H1 (cell line): ENCODE results near the gene NT5M. TPM values are rescaled to one million over a fixed set of nuclear protein-coding genes. Genes with fewer than 3 reads are reported as not detected.

ENCODE experiments used
- CTCF ChIA-PET: fragments of 300-600 bp; sonication (Branson Sonifier 250); formaldehyde crosslinking; loops from one replicate; lab custom pipeline; 2021; ENCODE audit not compliant: partially characterized antibody; lab: Charles Lee
- POLR2A ChIA-PET: fragments of 300-600 bp; sonication (Branson Sonifier 250); formaldehyde crosslinking; loops from one replicate; lab custom pipeline; 2021; ENCODE audit warnings: inconsistent platforms; ENCODE audit not compliant: partially characterized antibody; lab: Charles Lee
- DNase-seq, 2 experiments: peaks; one replicate each; pipeline versions ENCODE4 v3.0.0 to v3.0.0-alpha.2; 2010 to 2022; ENCODE audit warnings: low spot score in 2 of 2, low read depth in 1 of 2, mixed read lengths in 1 of 2
- FAIRE-seq: peaks from 2 replicates; lab custom pipeline; 2011; peaks lifted over from hg19 to GRCh38; lab: Jason Lieb, UNC
- H2AFZ ChIP-seq: 2 replicates; pipeline ENCODE4 v1.8.1; 2012; ENCODE audit warnings: low read length, inconsistent platforms
- H2AK5ac ChIP-seq: 2 replicates; pipeline ENCODE4 v1.6.1; 2013; ENCODE audit warnings: low read depth, low read length
- H2BK120ac ChIP-seq: replicated peaks from 2 replicates; pipeline ENCODE3; 2013; ENCODE audit warnings: low read depth, low read length, inconsistent platforms
- H2BK12ac ChIP-seq: 2 replicates; pipeline ENCODE4 v1.6.1; 2013; ENCODE audit warnings: low read depth, low read length
- H2BK15ac ChIP-seq: 2 replicates; pipeline ENCODE4 v1.6.1; 2013; ENCODE audit warnings: low read length
- H2BK20ac ChIP-seq: 2 replicates; pipeline ENCODE4 v1.6.1; 2013; ENCODE audit warnings: low read length
- H2BK5ac ChIP-seq: 2 replicates; pipeline ENCODE4 v1.6.1; 2013; ENCODE audit warnings: low read depth, low read length
- H3K14ac ChIP-seq: 2 replicates; pipeline ENCODE4 v1.6.1; 2013; ENCODE audit warnings: inconsistent platforms; ENCODE audit not compliant: insufficient read length
- H3K18ac ChIP-seq: 2 replicates; pipeline ENCODE4 v1.6.1; 2013; ENCODE audit warnings: low read length; ENCODE audit errors: extremely low read depth
- H3K23ac ChIP-seq: 2 replicates; pipeline ENCODE4 v1.6.1; 2013; ENCODE audit warnings: inconsistent platforms; ENCODE audit not compliant: insufficient read length
- H3K23me2 ChIP-seq: 2 replicates; pipeline ENCODE4 v1.6.1; 2013; ENCODE audit warnings: low read depth, low read length
- H3K27ac ChIP-seq: 2 replicates; pipeline ENCODE4 v1.6.1; 2011; ENCODE audit warnings: low read depth, low read length, inconsistent platforms
- H3K27me3 ChIP-seq, 4 experiments: replicated peaks in 1 of 4; 1 replicate in 1 of 4; 2 replicates in 3 of 4; pipeline versions ENCODE4 v1.6.1 to v1.8.1; 2011 to 2013; ENCODE audit warnings: low read length in 3 of 4, mild to moderate bottlenecking in 3 of 4, inconsistent platforms in 2 of 4, mixed read lengths in 2 of 4, moderate library complexity in 1 of 4; ENCODE audit not compliant: control insufficient read depth in 3 of 4, insufficient read depth in 3 of 4; ENCODE audit errors: extremely low read depth in 1 of 4
- H3K36me3 ChIP-seq, 4 experiments: 2 replicates each; pipeline versions ENCODE4 v1.6.1 to v1.8.1; 2011 to 2013; ENCODE audit warnings: mild to moderate bottlenecking in 4 of 4, low read length in 3 of 4, moderate library complexity in 2 of 4, control low read depth in 1 of 4, inconsistent platforms in 1 of 4; ENCODE audit not compliant: insufficient read depth in 4 of 4, control insufficient read depth in 2 of 4
- H3K4ac ChIP-seq: replicated peaks from 2 replicates; pipeline ENCODE3; 2013; ENCODE audit warnings: low read length, low read depth, mixed read lengths, inconsistent platforms; ENCODE audit not compliant: insufficient read length
- H3K4me1 ChIP-seq, 4 experiments: replicated peaks in 1 of 4; 1 replicate in 1 of 4; 2 replicates in 3 of 4; pipeline versions ENCODE4 v1.6.1 to v1.8.1; 2011 to 2013; ENCODE audit warnings: low read length in 3 of 4, inconsistent platforms in 2 of 4, mixed read lengths in 1 of 4; ENCODE audit not compliant: insufficient read depth in 4 of 4, control insufficient read depth in 3 of 4
- H3K4me2 ChIP-seq, 2 experiments: 2 replicates each; pipeline versions ENCODE4 v1.6.1 to v1.8.1; 2011 to 2013; ENCODE audit warnings: low read depth in 2 of 2, low read length in 2 of 2, control low read depth in 1 of 2, inconsistent platforms in 1 of 2, mild to moderate bottlenecking in 1 of 2; ENCODE audit not compliant: insufficient read depth in 1 of 2
- H3K4me3 ChIP-seq, 4 experiments: fragments of 200-600, 300-600 bp in 1 of 4; sonication (generic), shearing (Covaris generic), sonication (Bioruptor Twin) in 1 of 4; 2 replicates each; pipeline versions ENCODE4 v1.5.1 to v1.8.1; 2011 to 2016; ENCODE audit warnings: low read length in 4 of 4, low read depth in 3 of 4, control low read depth in 2 of 4, inconsistent platforms in 2 of 4, mild to moderate bottlenecking in 2 of 4, mixed read lengths in 1 of 4, moderate library complexity in 1 of 4; ENCODE audit not compliant: insufficient read depth in 2 of 4; ENCODE audit errors: extremely low read depth in 1 of 4
- H3K56ac ChIP-seq: replicated peaks from 2 replicates; pipeline ENCODE3; 2013; ENCODE audit warnings: low read depth, mild to moderate bottlenecking, mixed read lengths, low read length, inconsistent platforms; ENCODE audit not compliant: insufficient read length
- H3K79me1 ChIP-seq: 2 replicates; pipeline ENCODE4 v1.6.1; 2013; ENCODE audit warnings: low read depth, low read length, control low read depth
- H3K79me2 ChIP-seq, 2 experiments: 2 replicates each; pipeline versions ENCODE4 v1.6.1 to v1.8.1; 2012 to 2013; ENCODE audit warnings: low read length in 2 of 2, mild to moderate bottlenecking in 2 of 2, inconsistent platforms in 1 of 2; ENCODE audit not compliant: insufficient read depth in 2 of 2, control insufficient read depth in 1 of 2
- H3K9ac ChIP-seq, 4 experiments: replicated peaks in 1 of 4; 1 replicate in 1 of 4; 2 replicates in 3 of 4; pipeline versions ENCODE4 v1.6.1 to v1.8.1; 2011 to 2013; ENCODE audit warnings: low read depth in 3 of 4, low read length in 3 of 4, control low read depth in 2 of 4, mild to moderate bottlenecking in 2 of 4, moderate library complexity in 2 of 4, inconsistent platforms in 1 of 4; ENCODE audit errors: extremely low read depth in 1 of 4
- H3K9me3 ChIP-seq, 2 experiments: 2 replicates each; pipeline versions ENCODE4 v1.6.1 to v1.8.1; 2012 to 2013; ENCODE audit warnings: mild to moderate bottlenecking in 2 of 2, moderate library complexity in 2 of 2, control low read depth in 1 of 2, inconsistent platforms in 1 of 2, low read depth in 1 of 2, low read length in 1 of 2, mixed read lengths in 1 of 2; ENCODE audit not compliant: insufficient read depth in 2 of 2
- H4K20me1 ChIP-seq, 2 experiments: replicated peaks in 1 of 2; 2 replicates each; pipeline versions ENCODE3 to v1.8.1; 2011 to 2013; ENCODE audit warnings: inconsistent platforms in 2 of 2, low read length in 2 of 2, mild to moderate bottlenecking in 1 of 2; ENCODE audit not compliant: insufficient read depth in 2 of 2, control insufficient read depth in 1 of 2
- H4K5ac ChIP-seq: 2 replicates; pipeline ENCODE4 v1.6.1; 2013; ENCODE audit warnings: low read length, low read depth, mixed read lengths, inconsistent platforms; ENCODE audit not compliant: insufficient read length
- H4K8ac ChIP-seq: 2 replicates; pipeline ENCODE4 v1.8.0; 2013; ENCODE audit warnings: mild to moderate bottlenecking, moderate library complexity, low read length, inconsistent platforms; ENCODE audit not compliant: insufficient read depth; ENCODE audit errors: extremely low read depth
- H4K91ac ChIP-seq: replicated peaks from 2 replicates; pipeline ENCODE3; 2013; ENCODE audit warnings: low read length, mixed read lengths, inconsistent platforms; ENCODE audit not compliant: insufficient read length
- CEBPB ChIP-seq: IDR thresholded peaks from 2 replicates; pipeline ENCODE4 v1.6.1; 2012; ENCODE audit warnings: low read depth, low read length
- SP1 ChIP-seq: IDR thresholded peaks from 2 replicates; pipeline ENCODE4 v1.6.1; 2011; ENCODE audit warnings: low read depth, low read length
- WGBS, 2 experiments: shearing (Covaris generic) in 1 of 2; methylation state at CpG; one replicate each; pipeline versions ENCODE4 v1.1.6 to v1.1.7; 2013 to 2015; ENCODE audit warnings: low lambda C conversion rate in 2 of 2, mixed read lengths in 2 of 2, inconsistent platforms in 1 of 2, low coverage in 1 of 2, missing lambda C conversion rate in 1 of 2; ENCODE audit not compliant: insufficient replicate concordance in 2 of 2, insufficient coverage in 1 of 2, insufficient read length in 1 of 2; ENCODE audit errors: extremely low coverage in 1 of 2, missing lambda C conversion rate in 1 of 2; 5-methylcytosine and 5-hydroxymethylcytosine counted together
- polyA plus RNA-seq, 7 experiments: library from polyadenylated mRNA; depleted of rRNA in 3 of 7; stranded (reverse) in 5 of 7; unstranded in 2 of 7; fragments of >200 nt in 5 of 7; fragments of 200-250 nt in 2 of 7; gene quantifications; 1 replicate in 5 of 7; 2 replicates in 1 of 7; 4 replicates in 1 of 7; pipeline versions ENCODE4 v1.2.1 to v1.2.3, GENCODE V29; 2011 to 2013; ENCODE audit warnings: missing spikeins in 2 of 7, mixed read lengths in 2 of 7
- total RNA-seq: library from RNA; stranded (reverse); fragmentation: NEBNext Ultra II Directional; extraction: Animal tissue kit (Norgen Biotek cat#: 25700); gene quantifications from 2 replicates; pipeline ENCODE4 v1.2.1, GENCODE V29; 2021

NT5M gene
- total and polyA plus RNA-seq, 2 of the 8 experiments (the other 6 are each of a cell fraction or from before 2014, with no cell fraction given): 7.6 to 18.2 TPM

GRCh38 chr17:17351356-17351891 lies 48.3 kb downstream of the NT5M start:
- no peak overlapping the region for H3K27ac ChIP-seq
- TF ChIP-seq CEBPB (no peak), SP1 (no peak)
- no peaks in the 10 kb centered on the region for H3K36me3 ChIP-seq
- H4K20me1 ChIP-seq: no peaks in the 10 kb centered on the region
- FAIRE-seq (no peak), DNase-seq (no peak)
- H3K9ac ChIP-seq: no peak overlapping the region
- no peak overlapping the region for H2AFZ ChIP-seq
- WGBS, 2 experiments: 87% methylated on average over 16 of the region's 16 CpGs; no CpG with 5 or more reads in 1 of the 2 experiments
- ChIA-PET POLR2A (interaction anchor here (0.5 to 0.6 kb wide), 3 partner anchors 39 to 149 kb away, joined by 3 to 4 read pairs (median 3); no protein-coding TSS in a partner anchor), CTCF (interaction anchor here (0.8 to 8.0 kb wide), 4 partner anchors 16 to 218 kb away, joined by 3 to 94 read pairs (median 4); no protein-coding TSS in a partner anchor)
- H3K79me2 ChIP-seq: no peaks in the 10 kb centered on the region
- H2BK15ac ChIP-seq: peak overlapping the region; percentile 40; the same call in 1 of the 2 replicates
- peak overlapping the region; percentile 18; the same call in 1 of the 2 replicates for H2BK5ac ChIP-seq
- no peak overlapping the region for H3K4me2 ChIP-seq
- H3K4me3 ChIP-seq: no peak overlapping the region
- peak overlapping the region; percentile 11; the same call in 1 of the 2 replicates for H2BK20ac ChIP-seq
- H4K8ac ChIP-seq: peak overlapping the region; percentile 29; the same call in 1 of the 2 replicates
- H3K4ac ChIP-seq: peak overlapping the region; percentile 79
- H3K23ac ChIP-seq: no peak overlapping the region
- peak overlapping the region; percentile 62 for H4K91ac ChIP-seq
- H3K4me1 ChIP-seq: peaks cover 0 to 18% (median 9%) of the 10 kb centered on the region in 4 experiments; a peak in 5 of 7 replicates
- peak overlapping the region; percentile 28 for H2BK120ac ChIP-seq
- no peak overlapping the region for H3K14ac ChIP-seq
- H3K18ac ChIP-seq: peak overlapping the region; percentile 78; the same call in 1 of the 2 replicates
- H3K79me1 ChIP-seq: no peaks in the 10 kb centered on the region
- no peak overlapping the region for H3K56ac ChIP-seq
- H3K23me2 ChIP-seq: no peaks in the 10 kb centered on the region
- H2BK12ac ChIP-seq: peak overlapping the region; percentile 60; the same call in 1 of the 2 replicates
- no peaks in the 10 kb centered on the region for H3K27me3 ChIP-seq
- no peak overlapping the region for H2AK5ac ChIP-seq
- H3K9me3 ChIP-seq: no peaks in the 10 kb centered on the region
- no peak overlapping the region for H4K5ac ChIP-seq
